K562 (cell line): ENCODE data around the gene RPTOR.

Source experiments
- CTCF ChIP-seq, 3 experiments: IDR thresholded peaks in 2 of 3; conservative IDR thresholded peaks in 1 of 3; 2 replicates each; pipeline ENCODE4 v1.5.1; 2011 to 2012; ENCODE audit warnings: low read length in 3 of 3, mild to moderate bottlenecking in 3 of 3, control low read depth in 2 of 3, improper control_type of control experiment in 1 of 3, inconsistent platforms in 1 of 3, low read depth in 1 of 3, mixed read lengths in 1 of 3, moderate library complexity in 1 of 3; ENCODE audit not compliant: insufficient read depth in 2 of 3
- GABPA ChIP-seq: fragments of 200-800 bp; sonication (Bioruptor generic); conservative IDR thresholded peaks from 2 replicates; pipeline ENCODE4 v1.6.1; 2016; ENCODE audit warnings: low read depth, missing genetic modification characterization, missing compliant biosample characterization
- JUNB ChIP-seq: fragments of 450-650 bp; formaldehyde crosslinking; conservative IDR thresholded peaks from 2 replicates; pipeline ENCODE4 v1.4.0; 2020; ENCODE audit warnings: mild to moderate bottlenecking
- SIN3A ChIP-seq, 2 experiments: fragments of 150-350 bp in 1 of 2; IDR thresholded peaks; 2 replicates each; pipeline ENCODE4 v1.6.1; 2011 to 2016; ENCODE audit warnings: borderline replicate concordance in 2 of 2, low read depth in 2 of 2, low read length in 2 of 2, mild to moderate bottlenecking in 2 of 2, moderate library complexity in 2 of 2; ENCODE audit not compliant: control insufficient read depth in 1 of 2
- TBL1XR1 ChIP-seq, 2 experiments: IDR thresholded peaks; 2 replicates each; pipeline ENCODE4 v1.6.1; 2012; ENCODE audit warnings: improper control_type of control experiment in 2 of 2, low read length in 2 of 2, mild to moderate bottlenecking in 1 of 2
- TCF7 ChIP-seq: sonication (generic); IDR thresholded peaks from 2 replicates; pipeline ENCODE4 v1.6.1; 2016; ENCODE audit warnings: antibody characterized with exemption, borderline replicate concordance
- ZBTB40 ChIP-seq, 2 experiments: fragments of 450-650 bp in 1 of 2; sonication (generic) in 1 of 2; formaldehyde crosslinking in 1 of 2; IDR thresholded peaks; 2 replicates each; pipeline versions ENCODE4 v1.7.1 to v1.9.0; 2016 to 2022; ENCODE audit warnings: inconsistent platforms in 1 of 2, mild to moderate bottlenecking in 1 of 2, missing genetic modification reagents in 1 of 2
- ZBTB43 ChIP-seq: sonication (generic); formaldehyde crosslinking; IDR thresholded peaks from 2 replicates; pipeline ENCODE4 v1.8.0; 2023; ENCODE audit warnings: mild to moderate bottlenecking, missing genetic modification reagents
- ZNF79 ChIP-seq: fragments of 250-450 bp; sonication (Bioruptor Pico); IDR thresholded peaks from 2 replicates; pipeline ENCODE4 v1.4.0; 2020; ENCODE audit warnings: low read depth, mild to moderate bottlenecking, moderate library complexity

GRCh38 chr17:80729016-80729415, 184.4 kb downstream of the RPTOR start:
- TF ChIP-seq ZBTB43 (no peak), TBL1XR1 (IDR thresholded peaks at IDR 0.05; ENCODE audit: low read length in 2 of 2) (no peak), GABPA (tag) (no peak), ZBTB40 (IDR thresholded peaks at IDR 0.05) (no peak), ZBTB40 (CRISPR knock-in tag; IDR thresholded peaks at IDR 0.05) (no peak), CTCF (IDR thresholded peaks at IDR 0.05 in 2 of 3, conservative IDR thresholded peaks at IDR 0.05 in 1 of 3; ENCODE audit: insufficient read depth in 2 of 3, low read depth in 1 of 3, low read length in 3 of 3) (no peak), TCF7 (no peak), SIN3A (IDR thresholded peaks at IDR 0.05; ENCODE audit: borderline replicate concordance in 2 of 2, control insufficient read depth in 1 of 2, low read depth in 2 of 2, low read length in 2 of 2) (no peak), ZNF79 (CRISPR knock-in tag) (no peak), JUNB (CRISPR knock-in tag) (no peak)
